ENCODE results near the gene OSCP1. TPM values are rescaled to one million over a fixed set of nuclear protein-coding genes. Genes with fewer than 3 reads are reported as not detected.

OSCP1 gene
- total RNA-seq, 1 donor from 2014 or later, result 7.1 TPM

GRCh38 chr1:36380143-36380619 is 70.1 kb downstream of the OSCP1 start:
- Histone ChIP-seq H3K4me3 (no peak overlapping the region), H3K36me3 (no peaks in the 10 kb centered on the region), H3K27ac (replicated peaks) (peak overlapping the region; percentile 13), H3K4me1 (peaks cover 97% of the 10 kb centered on the region), H3K9me3 (replicated peaks) (no peaks in the 10 kb centered on the region), H3K27me3 (ENCODE audit: low read depth) (no peaks in the 10 kb centered on the region)
- no peak for TF ChIP-seq CTCF (IDR thresholded peaks at IDR 0.05; ENCODE audit: borderline replicate concordance)
- intact Hi-C loops (cut with micrococcal nuclease), result no loop called here
- no peak for DNase-seq

GRCh38 chr1:36377791-36378492 is 72.3 kb downstream of the OSCP1 start:
- H3K4me1 ChIP-seq, result peaks cover 97% of the 10 kb centered on the region
- no peaks in the 10 kb centered on the region for H3K27me3 ChIP-seq (ENCODE audit: low read depth)
- peak overlapping the region; percentile 52 for H3K27ac ChIP-seq (replicated peaks)

GRCh38 chr1:36372617-36373016 is 77.6 kb downstream of the OSCP1 start:
- Histone ChIP-seq H3K27ac (replicated peaks) (peak overlapping the region; percentile 97), H3K4me3 (no peak overlapping the region), H3K9me3 (replicated peaks) (no peaks in the 10 kb centered on the region), H3K27me3 (ENCODE audit: low read depth) (no peaks in the 10 kb centered on the region), H3K36me3 (no peaks in the 10 kb centered on the region), H3K4me1 (peaks cover 89% of the 10 kb centered on the region)
- intact Hi-C loops (cut with micrococcal nuclease), result no loop called here
- DNase-seq, result no peak
- TF ChIP-seq CTCF (IDR thresholded peaks at IDR 0.05; ENCODE audit: borderline replicate concordance), result no peak

More at GRCh38 chr1:36377791-36378492, 72.3 kb downstream of the OSCP1 start:
- no peaks in the 10 kb centered on the region for H3K9me3 ChIP-seq (replicated peaks)
- H3K4me3 ChIP-seq, result no peak overlapping the region
- H3K36me3 ChIP-seq, result no peaks in the 10 kb centered on the region
- TF ChIP-seq CTCF (IDR thresholded peaks at IDR 0.05; ENCODE audit: borderline replicate concordance), result no peak
- no peak for DNase-seq
- intact Hi-C loops (cut with micrococcal nuclease), result no loop called here

- peak; percentile 72 for DNase-seq
- intact Hi-C loops (cut with micrococcal nuclease), result no loop called here
- H3K9me3 ChIP-seq (replicated peaks), result no peaks in the 10 kb centered on the region
- H3K27ac ChIP-seq (replicated peaks), result peak overlapping the region; percentile 17
- H3K27me3 ChIP-seq (ENCODE audit: low read depth), result no peaks in the 10 kb centered on the region
- H3K36me3 ChIP-seq, result no peaks in the 10 kb centered on the region
- H3K4me1 ChIP-seq, result peaks cover 84% of the 10 kb centered on the region
- H3K4me3 ChIP-seq, result no peak overlapping the region
- peak; percentile 96 for TF ChIP-seq CTCF (IDR thresholded peaks at IDR 0.05; ENCODE audit: borderline replicate concordance)
These were observed 81.0 kb downstream of the OSCP1 start for GRCh38 chr1:36369061-36369861.

Other genes starting within 250 kb of the OSCP1 start
- gene THRAP3, start 226.0 kb downstream of the OSCP1 start, total RNA-seq, result 59.0 TPM
- 1.9 TPM for gene SH3D21, start 144.1 kb downstream of the OSCP1 start, total RNA-seq
- 10.6 TPM for gene EVA1B, start 126.8 kb downstream of the OSCP1 start, total RNA-seq
- gene STK40, start 64.5 kb downstream of the OSCP1 start, total RNA-seq, result 69.8 TPM
- gene LSM10, start 52.5 kb downstream of the OSCP1 start, total RNA-seq, result 53.6 TPM
- gene MRPS15, start 13.9 kb upstream of the OSCP1 start, total RNA-seq, result 108 TPM
- 3.8 TPM for gene CSF3R, start 32.5 kb upstream of the OSCP1 start, total RNA-seq